Adrenal gland (tissue), 12 donors: ENCODE results near the gene WNT3. TPM values are rescaled to one million over a fixed set of nuclear protein-coding genes. Genes with fewer than 3 reads are reported as not detected.

Experiments used
- DNase-seq, 7 donors: peaks; one replicate each; pipeline ENCODE4 v3.0.0-alpha.2; 2019 to 2020
- H3K27ac ChIP-seq, 5 donors: fragments of 200-600 bp; sonication (generic) in 4 of 5; 1 replicate in 3 of 5; 2 replicates in 2 of 5; pipeline versions ENCODE4 v1.5.1 to v1.8.0; 2016 to 2020; ENCODE audit warnings: mild to moderate bottlenecking in 1 of 5
- H3K27me3 ChIP-seq: fragments of 200-600 bp; 2 replicates; pipeline ENCODE4 v1.8.0; 2021
- H3K36me3 ChIP-seq, 2 donors: fragments of 200-600 bp; replicated peaks in 1 of 2; 1 replicate in 1 of 2; 2 replicates in 1 of 2; pipeline versions ENCODE4 v1.5.1 to v1.8.0; 2018 to 2022
- H3K4me1 ChIP-seq, 2 donors: fragments of 200-600 bp; replicated peaks in 1 of 2; 1 replicate in 1 of 2; 2 replicates in 1 of 2; pipeline versions ENCODE4 v1.5.1 to v1.8.0; 2018 to 2021
- H3K4me3 ChIP-seq, 4 donors: fragments of 200-600 bp; sonication (generic) in 3 of 4; one replicate each; pipeline ENCODE4 v1.5.1; 2016 to 2018
- H3K9me3 ChIP-seq, 3 donors: fragments of 200-600 bp; sonication (generic) in 1 of 3; replicated peaks in 1 of 3; 1 replicate in 2 of 3; 2 replicates in 1 of 3; pipeline versions ENCODE4 v1.5.1 to v1.8.0; 2016 to 2021
- CTCF ChIP-seq, 6 experiments: fragments of 450-650 bp in 4 of 6; fragments of 200-600 bp in 2 of 6; sonication (generic) in 1 of 6; IDR thresholded peaks; 1 replicate in 5 of 6; 2 replicates in 1 of 6; pipeline versions ENCODE4 v1.5.1 to v1.8.0; 2016 to 2021; ENCODE audit warnings: antibody characterized with exemption in 6 of 6, mild to moderate bottlenecking in 2 of 6, moderate library complexity in 1 of 6
- POLR2A ChIP-seq, 2 donors: fragments of 450-650 bp; IDR thresholded peaks; one replicate each; pipeline ENCODE4 v1.6.1; 2017; ENCODE audit warnings: antibody characterized with exemption in 2 of 2, mild to moderate bottlenecking in 2 of 2, moderate library complexity in 1 of 2
- WGBS, 4 donors: extraction: QIAGEN DNeasy Blood & Tissue Kit in 2 of 4; methylation state at CpG; one replicate each; pipeline versions ENCODE4 v1.1.5 to v1.1.7; 2013 to 2017; 5-methylcytosine and 5-hydroxymethylcytosine counted together
- intact Hi-C, 2 donors: fragments of 100-400 bp; cut with DNase I; formaldehyde crosslinking; loops; one replicate each; pipeline versions ENCODE4 v1.14.1 to v1.15.0; 2022 to 2023
- polyA plus RNA-seq, 3 donors: library from polyadenylated mRNA; stranded (reverse); fragments of 200-250 nt in 2 of 3; fragments of 350-450 nt in 1 of 3; fragmentation: Illumina TruSeq in 1 of 3; extraction: RNeasy Lipid Tissue Mini Kit (QIAGEN cat#74804) in 1 of 3; gene quantifications; one replicate each; pipeline ENCODE4 v1.2.3, GENCODE V29; 2013 to 2014
- total RNA-seq, 9 donors: library from RNA; depleted of rRNA in 4 of 9; stranded (reverse); fragments of >200 nt in 4 of 9; fragments of 120-200 nt in 1 of 9; fragmentation: NEBNext Ultra II Directional in 1 of 9; extraction: Animal tissue kit (Norgen Biotek cat#: 25700) in 1 of 9; gene quantifications; one replicate each; pipeline versions ENCODE4 v1.1.0 to v1.2.4, GENCODE V29; 2013 to 2023
- donor health status: healthy with polysubstance abuse.
- donor health status: Bipolar disorder and iron deficiency.
- donor health status: DM: yes; HTN: yes; CAD: no.
- donor health status: DM: no; HTN: no; CAD: no.
- donor health status: DM: no; HTN: no; CAD: no.
- donor health status: DM: yes; HTN: yes; CAD: no.

Gene WNT3
- total and polyA plus RNA-seq, 12 donors = 0.16 to 1.1 (median 0.46) TPM; not detected in 2

- TF ChIP-seq POLR2A (IDR thresholded peaks at IDR 0.05) (no peak), CTCF (IDR thresholded peaks at IDR 0.05) (no peak)
- H3K36me3 ChIP-seq = no peaks in the 10 kb centered on the region
- H3K9me3 ChIP-seq = no peaks in the 10 kb centered on the region
- H3K4me3 ChIP-seq = no peak overlapping the region
- H3K27ac ChIP-seq = no peak overlapping the region
- 96 to 100% (median 100%) methylated on average over 1 of the region's 1 CpG for WGBS, 4 donors
- DNase-seq = no peak
- H3K27me3 ChIP-seq = no peaks in the 10 kb centered on the region
- intact Hi-C loops = no loop called here
- H3K4me1 ChIP-seq = no peaks in the 10 kb centered on the region
Observed at GRCh38 chr17:46744441-46744840, 74.1 kb downstream of the WNT3 start.

GRCh38 chr17:46742565-46743270 lies 75.8 kb downstream of the WNT3 start:
- Histone ChIP-seq H3K9me3 (no peaks in the 10 kb centered on the region), H3K4me3 (no peak overlapping the region), H3K27me3 (no peaks in the 10 kb centered on the region), H3K4me1 (no peaks in the 10 kb centered on the region), H3K27ac (no peak overlapping the region), H3K36me3 (no peaks in the 10 kb centered on the region)
- WGBS, 4 donors = 64 to 76% (median 71%) methylated on average over 7 of the region's 7 CpGs
- peak in 5 of 7 donors; percentile 56 to 69 (median 62) for DNase-seq
- no peak for TF ChIP-seq POLR2A (IDR thresholded peaks at IDR 0.05)
- no peak for TF ChIP-seq CTCF (IDR thresholded peaks at IDR 0.05)
- intact Hi-C loops = no loop called here

GRCh38 chr17:46741122-46741730 lies 77.3 kb downstream of the WNT3 start:
- Histone ChIP-seq H3K4me1 (no peaks in the 10 kb centered on the region), H3K27ac (no peak overlapping the region), H3K36me3 (no peaks in the 10 kb centered on the region), H3K27me3 (no peaks in the 10 kb centered on the region), H3K9me3 (no peaks in the 10 kb centered on the region), H3K4me3 (no peak overlapping the region)
- WGBS, 4 donors = 84 to 88% (median 87%) methylated on average over 2 of the region's 2 CpGs
- intact Hi-C loops = no loop called here
- no peak for DNase-seq
- TF ChIP-seq POLR2A (IDR thresholded peaks at IDR 0.05) (no peak), CTCF (IDR thresholded peaks at IDR 0.05) (no peak)

- no peaks in the 10 kb centered on the region for H3K4me1 ChIP-seq
- H3K36me3 ChIP-seq = no peaks in the 10 kb centered on the region
- no peak overlapping the region for H3K27ac ChIP-seq
- no peaks in the 10 kb centered on the region for H3K27me3 ChIP-seq
- no peaks in the 10 kb centered on the region for H3K9me3 ChIP-seq
- no peak overlapping the region for H3K4me3 ChIP-seq
- TF ChIP-seq CTCF (IDR thresholded peaks at IDR 0.05) (no peak), POLR2A (IDR thresholded peaks at IDR 0.05) (no peak)
- intact Hi-C loops = no loop called here
- no peak for DNase-seq
Observed at GRCh38 chr17:46739982-46740381, 78.5 kb downstream of the WNT3 start.
